ENCODE measurements around the gene VPS37C. TPM values are rescaled to one million over a fixed set of nuclear protein-coding genes. Genes with fewer than 3 reads are reported as not detected.

Gene VPS37C
- total RNA-seq, 1 donor from 2014 or later: 27.8 TPM

DNA sequence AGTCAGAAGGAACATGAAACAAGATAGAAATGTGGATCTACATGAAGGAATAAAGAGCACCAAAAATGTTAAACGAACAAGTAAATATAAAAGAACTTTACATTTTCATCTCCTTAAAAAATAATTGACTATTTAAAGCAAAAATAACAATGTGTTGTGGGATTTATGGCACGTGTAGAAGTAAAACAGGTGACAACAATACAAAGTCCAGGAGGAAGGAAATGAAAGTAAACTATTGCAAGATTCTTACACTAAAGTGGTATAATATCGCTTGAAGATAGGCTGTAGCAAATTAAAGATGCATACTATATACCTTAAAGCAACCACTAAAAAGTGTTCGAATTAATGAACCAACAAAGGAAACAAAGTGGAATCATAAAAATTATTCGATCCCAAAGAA is 5.5 kb downstream of the VPS37C start:
- DNase-seq (ENCODE audit: extremely low read depth, low read depth, low spot score): no peak

DNA sequence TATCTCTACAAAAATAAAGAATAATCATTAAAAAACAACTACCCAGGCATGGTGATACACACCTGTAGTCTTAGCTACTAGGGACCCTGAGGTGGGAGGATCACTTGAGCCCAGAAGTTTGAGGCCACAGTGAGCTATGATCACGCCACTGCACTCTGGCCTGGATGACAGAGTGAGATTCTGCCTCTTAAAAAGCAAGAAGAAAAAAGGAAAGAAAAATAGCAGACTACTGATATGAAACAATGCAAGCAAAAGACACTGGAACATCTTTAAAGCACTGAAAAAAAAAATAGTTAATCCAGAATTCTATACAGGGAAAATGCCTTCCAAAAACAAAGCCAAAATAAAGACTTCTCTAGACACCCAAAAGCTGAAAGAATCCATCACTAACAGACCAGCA is 5.9 kb downstream of the VPS37C start:
- no peak for DNase-seq (ENCODE audit: extremely low read depth, low read depth, low spot score)

DNA sequence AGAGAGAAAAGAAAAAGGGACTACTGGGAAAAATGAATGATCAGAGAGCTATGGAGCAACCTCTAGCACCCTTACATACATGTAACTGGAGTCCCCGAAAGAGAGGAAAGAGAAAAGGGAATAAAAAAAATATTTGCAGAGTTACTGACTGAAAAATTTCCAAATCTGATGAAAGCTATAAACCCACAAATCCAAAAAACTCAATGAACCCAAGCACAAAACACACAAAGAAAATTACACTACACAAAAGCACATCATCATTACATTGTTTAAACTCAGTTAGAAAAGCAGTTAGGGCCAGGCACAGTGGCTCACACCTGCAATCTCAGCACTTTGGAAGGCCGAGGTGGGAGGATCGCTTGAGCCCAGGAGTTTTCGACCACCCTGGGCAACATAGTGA is 6.7 kb downstream of the VPS37C start:
- no peak for DNase-seq (ENCODE audit: extremely low read depth, low read depth, low spot score)

DNA sequence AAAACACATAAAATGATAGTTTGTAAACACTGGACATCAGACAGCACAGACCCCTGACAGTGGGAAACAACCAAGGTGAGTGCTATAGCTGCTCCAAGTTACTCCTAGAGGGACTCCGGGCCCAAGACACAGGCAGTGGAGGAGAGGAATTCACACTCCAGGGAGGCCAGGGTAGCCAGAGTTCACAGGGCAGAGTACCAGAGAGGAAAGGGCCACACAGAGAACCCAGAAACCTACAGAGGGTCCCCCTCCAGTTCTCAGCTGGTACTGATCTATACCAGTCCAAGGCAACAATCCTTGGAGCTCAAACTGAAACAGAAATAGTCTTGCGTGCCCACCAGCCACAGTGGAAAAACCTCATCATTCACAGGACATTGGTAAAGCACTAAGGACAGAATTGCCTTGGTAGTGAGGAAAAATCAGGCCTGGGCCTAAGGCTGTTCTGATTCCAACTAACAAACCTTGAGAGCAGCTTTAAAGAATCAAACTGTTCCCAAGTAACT is 7.6 kb downstream of the VPS37C start:
- no peak for DNase-seq (ENCODE audit: extremely low read depth, low read depth, low spot score)

DNA sequence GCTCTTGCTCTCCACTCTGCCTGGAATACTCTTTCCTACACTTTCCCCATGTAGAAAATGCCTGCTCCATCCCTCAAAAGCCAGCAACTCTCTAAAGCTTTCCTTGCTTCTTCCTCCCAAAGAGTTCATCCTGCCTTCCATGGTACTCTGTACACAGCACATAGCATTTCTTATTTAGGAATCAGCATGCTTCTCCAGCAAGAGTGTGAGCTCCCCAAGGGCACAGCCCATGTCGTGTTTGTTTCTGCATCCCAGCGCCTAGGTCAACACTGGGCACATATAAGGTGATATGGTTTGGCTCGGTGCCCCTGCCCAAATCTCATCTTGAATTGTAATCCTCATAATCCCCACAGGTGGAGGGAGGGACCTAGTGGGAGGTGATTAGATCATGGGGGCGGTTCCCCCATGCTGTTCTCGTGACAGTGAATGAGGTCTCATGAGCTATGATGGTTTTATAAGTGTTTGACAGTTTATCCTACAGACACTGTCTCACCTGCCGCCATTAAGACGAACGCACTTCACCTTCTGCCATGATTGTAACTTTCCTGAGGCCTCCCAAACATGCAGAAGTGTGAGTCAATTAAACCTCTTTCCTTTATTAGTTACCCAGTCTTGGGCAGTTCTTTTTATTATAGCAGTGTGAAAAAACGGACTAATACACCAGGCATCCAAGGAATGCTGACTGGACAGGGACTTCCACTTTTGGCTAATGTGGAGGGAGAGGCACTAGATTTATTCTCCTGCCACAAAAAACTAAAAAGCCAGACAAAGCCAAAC is 8.2 kb downstream of the VPS37C start:
- DNase-seq (ENCODE audit: extremely low read depth, low read depth, low spot score): no peak

DNA sequence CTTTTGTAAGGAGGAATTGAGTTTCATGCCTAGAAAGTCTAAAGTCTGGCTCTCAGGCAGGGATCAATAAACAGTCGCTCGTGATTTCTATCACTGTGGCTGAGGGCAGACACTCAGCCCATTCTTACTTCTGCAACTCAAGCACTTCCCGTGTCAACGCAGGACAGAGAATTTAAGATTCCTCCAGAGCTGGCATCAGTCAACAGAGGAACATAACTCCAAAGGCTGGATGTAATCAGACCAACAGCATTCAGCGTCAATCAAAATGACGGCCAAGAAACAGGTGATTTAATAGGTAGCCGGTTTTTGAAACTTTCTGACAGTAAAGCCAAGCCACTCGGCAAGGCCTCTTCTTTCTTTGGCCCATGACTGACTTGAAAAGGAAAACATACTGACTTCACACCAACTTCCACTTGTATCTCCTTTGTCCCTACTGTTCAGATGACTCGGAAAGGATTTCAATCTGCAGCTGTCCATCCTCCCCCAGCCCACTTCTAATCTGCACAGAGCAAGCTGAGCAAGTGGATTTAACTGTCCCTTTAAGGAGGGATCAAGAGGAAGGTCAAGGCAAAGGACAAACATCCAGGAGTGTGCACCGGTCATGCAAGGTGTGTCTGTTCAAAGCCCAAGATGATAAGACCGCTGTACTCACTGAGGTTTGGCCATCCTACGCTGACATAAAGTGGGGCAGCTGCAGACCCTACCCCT is 9.5 kb downstream of the VPS37C start:
- DNase-seq (ENCODE audit: extremely low read depth, low read depth, low spot score): no peak

DNA sequence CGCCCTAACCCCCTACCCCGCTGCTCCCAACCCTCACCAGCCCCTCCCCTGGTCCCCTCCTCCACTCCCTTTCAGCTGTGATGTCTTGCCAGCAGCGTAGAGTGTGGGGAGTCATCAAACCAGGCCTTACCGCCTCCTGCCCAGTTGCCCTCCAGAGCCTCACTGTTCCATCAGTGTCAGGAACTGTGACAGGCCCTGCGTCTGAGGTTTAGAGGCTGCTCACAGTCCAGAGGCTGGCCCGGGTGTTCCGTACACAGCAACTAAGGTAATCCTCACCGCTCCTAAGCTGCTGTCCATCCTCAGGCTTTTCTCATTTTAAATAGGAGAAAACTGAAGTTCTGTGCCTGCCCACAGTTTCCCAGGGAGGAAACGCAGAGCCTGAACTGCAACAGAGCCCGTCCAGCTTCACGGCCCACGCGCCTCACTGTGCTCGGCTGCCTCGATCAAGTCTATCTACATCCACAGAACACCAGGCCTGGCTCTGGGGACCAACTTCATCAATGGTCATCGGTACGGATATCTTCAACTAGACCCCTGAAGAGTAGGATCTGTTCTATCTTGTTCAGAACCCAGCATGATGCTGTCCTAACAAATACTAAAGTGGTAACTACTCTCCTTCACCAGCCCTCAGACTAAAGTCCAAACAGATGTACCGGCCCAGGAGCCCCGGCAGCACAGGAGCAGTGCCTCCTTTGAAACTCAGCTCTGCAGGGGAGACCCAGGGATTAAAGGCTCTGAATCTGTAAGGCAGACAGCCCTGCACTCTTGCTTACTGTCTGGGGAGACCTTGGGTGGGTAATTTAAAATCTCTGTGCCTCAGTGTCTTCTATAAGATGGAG is 10.3 kb downstream of the VPS37C start:
- no peak for DNase-seq (ENCODE audit: extremely low read depth, low read depth, low spot score)

DNA sequence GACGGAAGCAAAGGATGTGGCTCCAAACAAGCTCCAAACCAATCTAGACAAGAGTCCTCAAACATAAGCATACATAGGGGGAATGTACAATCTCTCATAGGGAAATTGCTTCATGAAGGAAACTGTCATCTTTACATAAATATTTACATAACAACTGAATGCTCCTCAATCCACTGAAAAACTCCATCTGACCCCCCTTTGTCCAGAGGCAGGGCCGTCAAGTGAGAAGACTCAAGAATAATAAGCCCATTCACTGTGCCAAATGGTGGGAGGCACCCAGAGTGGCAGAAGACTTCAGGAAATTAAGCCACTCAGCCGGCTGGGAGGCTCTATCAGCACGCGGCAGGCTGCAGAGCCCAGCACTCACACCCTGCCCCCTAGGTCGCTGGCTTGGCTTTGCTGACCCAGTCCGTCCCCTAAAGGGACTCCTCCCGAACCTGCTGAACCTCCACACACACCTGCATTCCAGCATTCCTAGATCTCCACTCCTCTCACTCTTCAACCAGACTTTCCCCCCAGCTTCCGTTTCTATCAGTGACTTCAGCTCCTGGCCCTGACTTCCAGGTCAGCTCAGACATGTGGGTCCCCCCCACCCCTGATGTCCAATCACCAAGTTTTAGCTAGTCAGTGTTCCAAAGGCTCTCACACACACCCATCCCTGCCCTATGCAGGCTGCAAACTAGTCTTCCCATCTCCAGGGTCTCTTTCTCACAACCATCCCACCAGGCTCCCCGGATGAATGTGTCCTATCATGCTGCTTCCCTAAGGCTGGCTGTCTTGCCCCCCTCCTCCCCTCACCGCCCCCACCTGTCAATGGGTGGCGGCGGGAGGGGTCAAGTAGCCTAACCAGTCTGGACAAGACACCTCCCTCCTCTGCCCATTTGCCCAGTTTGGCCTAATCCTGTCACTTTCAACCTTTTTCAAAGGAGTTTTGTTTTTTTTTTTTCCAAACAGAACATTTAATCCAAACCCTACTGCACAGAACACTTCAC is 11.3 kb downstream of the VPS37C start:
- no peak for DNase-seq (ENCODE audit: extremely low read depth, low read depth, low spot score)

DNA sequence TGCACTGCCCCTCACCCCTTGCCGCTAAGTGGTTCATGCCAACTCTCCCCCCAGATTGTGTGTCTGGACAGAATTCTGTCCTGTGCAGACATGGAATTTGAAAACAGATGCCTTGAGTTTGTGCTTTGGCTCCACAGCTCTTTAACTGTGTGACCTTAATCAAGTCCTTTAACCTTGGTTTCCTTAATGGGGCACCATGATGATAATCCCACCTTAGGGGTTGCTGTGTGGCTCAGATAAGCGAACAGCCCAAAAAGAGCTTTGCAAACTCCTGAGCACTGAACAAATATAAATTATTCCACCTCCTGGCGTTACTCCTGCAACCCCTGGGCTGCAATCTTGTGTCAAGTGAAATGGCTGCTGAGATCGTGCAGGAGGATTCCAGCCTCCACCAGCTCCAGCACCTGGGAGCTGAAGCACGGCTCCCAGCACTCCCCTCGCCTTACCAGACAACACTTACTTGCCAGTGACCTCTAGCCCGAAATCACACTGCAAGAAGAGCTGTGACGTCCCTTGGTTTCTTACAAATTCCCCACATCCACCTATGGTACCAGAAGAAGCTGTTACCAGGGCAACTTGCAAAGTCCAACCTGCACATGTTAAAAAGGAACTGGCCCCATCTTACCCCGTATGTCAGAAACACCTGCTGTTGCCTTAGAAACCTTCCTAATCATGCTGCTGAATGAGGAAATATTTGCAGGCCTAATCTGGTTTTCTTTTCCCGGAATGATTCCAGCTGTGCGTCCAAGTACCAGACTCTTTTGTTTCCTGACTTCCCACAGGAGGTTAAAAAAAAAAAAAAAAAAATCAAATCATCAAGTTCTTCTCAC is 13.2 kb downstream of the VPS37C start:
- DNase-seq (ENCODE audit: extremely low read depth, low read depth, low spot score): no peak

DNA sequence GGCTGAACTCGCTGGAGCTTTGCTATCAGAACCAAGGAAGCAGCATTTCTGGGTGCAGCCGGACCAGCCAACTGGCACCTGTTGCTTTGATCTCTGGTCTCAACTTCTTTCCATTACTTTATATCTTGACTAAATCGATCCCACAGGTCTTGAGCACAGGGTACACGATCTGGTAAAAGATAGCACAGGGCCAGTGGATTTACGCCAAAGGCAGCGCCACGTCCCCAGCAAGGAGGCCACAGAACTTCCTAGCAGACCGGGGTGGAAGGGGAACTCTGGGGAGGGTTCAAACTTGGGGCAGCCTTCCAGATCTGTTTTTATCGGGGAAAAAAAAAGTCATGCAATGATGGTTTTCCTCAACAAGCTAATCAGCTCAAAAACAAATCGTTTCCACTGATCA is 14.0 kb downstream of the VPS37C start:
- DNase-seq (ENCODE audit: extremely low read depth, low read depth, low spot score): no peak

DNA sequence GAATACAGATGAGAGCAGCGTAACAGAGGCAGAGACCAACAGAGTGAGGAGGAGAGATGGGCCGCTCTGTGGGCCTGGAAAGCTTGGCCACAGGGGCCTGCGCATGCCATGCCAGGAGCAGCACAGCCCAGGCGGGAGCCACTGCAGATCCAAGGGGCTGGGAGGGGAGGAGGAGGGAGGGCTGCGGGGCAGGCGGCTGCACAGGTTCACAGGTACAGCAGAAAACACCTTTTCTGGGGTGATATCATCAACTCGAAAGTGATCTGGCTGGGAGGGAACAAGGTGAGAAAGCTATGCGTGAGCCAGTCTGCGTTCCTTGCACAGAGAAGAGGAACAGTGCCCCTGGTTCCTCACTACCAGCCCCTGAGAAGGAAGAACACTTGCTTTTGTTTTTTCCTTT is 14.8 kb downstream of the VPS37C start:
- DNase-seq (ENCODE audit: extremely low read depth, low read depth, low spot score): no peak

DNA sequence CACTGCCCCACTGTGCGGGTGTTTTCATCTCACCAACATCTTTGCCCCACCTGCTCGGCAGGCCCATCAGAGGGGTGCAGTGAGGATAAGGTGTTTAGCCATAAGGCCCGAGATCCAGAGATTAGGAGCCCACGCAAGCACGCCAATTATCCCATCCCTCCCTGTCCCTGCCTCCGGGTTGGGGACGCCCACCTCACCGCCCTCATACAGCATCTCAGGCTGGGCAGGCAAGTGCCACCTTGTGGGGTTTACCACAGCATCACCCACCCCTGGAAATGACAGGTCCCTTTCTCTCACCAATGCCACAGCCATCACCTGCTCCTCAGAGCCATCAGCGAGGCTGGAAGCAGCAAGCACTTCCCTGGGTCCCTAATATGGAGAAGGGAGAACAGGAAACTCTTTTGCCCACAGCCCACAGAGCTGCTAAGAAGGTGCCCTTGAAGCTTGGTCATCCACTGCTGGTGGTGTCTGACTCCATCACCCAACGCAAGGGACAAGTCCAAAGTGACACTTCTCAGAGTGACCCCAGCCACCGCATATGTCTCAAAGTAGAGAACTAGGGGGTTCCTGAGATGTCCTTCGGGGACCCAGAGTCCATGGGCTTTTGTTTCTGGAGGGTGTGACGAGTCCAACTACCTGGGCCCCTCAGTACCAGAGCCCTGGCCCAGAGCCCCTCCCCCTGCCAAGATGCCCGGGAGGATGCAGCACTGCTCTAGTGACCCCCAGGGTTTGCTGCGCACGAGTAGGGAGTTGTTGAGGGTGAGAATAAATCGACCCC is 15.8 kb downstream of the VPS37C start:
- DNase-seq (ENCODE audit: extremely low read depth, low read depth, low spot score): no peak

DNA sequence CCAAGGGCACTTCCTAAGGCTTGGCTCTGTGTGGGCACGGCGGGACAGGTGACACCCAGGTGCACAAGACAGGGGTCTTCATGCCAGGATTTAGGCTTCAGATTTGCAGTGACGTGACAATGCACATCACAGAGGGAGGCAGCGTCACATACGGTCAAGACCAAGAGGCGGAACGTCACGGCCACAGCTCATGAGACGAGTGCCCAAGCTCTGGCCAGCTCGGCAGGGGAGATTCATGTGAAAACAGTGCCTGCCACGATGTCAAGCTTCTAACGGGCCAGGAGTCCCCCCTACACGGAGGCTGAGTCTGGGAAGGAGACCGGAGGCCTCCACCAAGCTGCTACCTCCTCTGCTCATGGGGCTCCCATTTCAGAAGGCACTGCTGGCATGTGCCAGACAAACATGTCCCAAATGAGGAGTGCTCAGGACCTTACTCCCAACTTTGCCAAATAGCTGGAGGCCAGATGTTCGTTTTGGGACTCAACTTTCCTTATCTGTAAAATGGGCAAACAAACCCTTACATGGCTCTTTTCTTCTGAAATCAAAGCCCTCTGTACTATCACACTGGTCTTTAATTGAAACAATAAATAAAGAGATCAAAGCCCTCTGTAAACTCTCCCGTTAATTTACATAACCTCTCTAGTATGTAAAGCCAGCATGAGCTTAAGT is 16.6 kb downstream of the VPS37C start:
- DNase-seq (ENCODE audit: extremely low read depth, low read depth, low spot score): no peak

DNA sequence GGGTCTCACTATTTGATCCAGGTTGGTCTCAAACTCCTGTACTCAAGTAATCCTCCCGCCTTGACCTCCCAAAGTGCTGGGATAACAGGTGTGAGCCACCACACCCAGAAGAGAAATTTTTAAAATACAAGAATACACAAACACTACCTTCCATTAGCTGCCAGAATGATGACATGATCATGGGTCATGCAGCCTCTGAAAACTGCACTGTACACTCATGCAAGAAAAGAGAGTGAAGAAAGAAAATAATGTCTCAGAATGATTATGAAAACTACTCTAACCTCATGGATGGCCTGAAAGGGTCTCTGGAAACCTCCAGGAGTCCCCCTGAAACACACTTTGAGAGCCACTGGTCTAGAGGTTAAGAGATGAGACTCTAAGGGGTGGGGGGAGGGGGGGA is 18.8 kb downstream of the VPS37C start:
- DNase-seq (ENCODE audit: extremely low read depth, low read depth, low spot score): no peak

DNA sequence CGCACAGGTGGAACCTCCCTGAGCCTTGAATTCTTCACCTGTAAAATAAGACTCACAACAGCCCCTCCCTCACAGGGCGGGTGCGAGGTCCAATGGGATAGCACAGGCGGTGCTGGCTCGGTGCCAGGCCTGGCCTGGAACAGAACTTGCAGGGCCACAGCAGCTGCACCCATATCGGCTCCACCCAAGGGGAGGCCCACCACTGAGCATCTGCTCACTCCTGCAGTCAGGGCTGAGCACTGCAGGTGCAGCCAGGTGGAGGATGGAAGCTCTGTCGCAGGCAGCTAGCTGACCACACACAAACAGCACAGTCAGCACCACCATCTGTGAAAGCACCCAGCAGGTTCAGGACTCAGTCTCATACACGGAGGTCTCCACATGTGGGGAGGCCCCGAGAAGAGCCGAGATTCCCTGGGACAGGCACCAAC is 19.6 kb downstream of the VPS37C start:
- DNase-seq (ENCODE audit: extremely low read depth, low read depth, low spot score): no peak

DNA sequence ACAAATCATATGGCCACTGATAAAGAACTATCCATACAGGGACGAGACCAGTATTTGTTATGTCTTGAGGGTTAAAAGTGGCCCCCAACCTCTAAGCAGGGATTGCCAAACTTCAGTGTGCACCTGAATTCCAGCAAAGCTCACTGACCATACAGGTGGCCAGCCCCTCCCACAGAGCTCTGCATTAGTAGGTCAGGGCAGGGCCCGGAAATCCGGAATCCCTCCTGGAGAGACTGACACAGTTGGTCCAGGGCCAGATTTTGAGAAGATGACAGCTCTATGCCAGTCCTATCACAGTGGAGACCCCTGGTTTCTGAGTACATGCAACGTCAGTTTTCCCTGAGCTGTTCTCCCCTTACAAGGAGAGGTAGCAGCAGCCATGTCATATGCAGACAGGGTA is 20.8 kb downstream of the VPS37C start:
- DNase-seq (ENCODE audit: extremely low read depth, low read depth, low spot score): no peak

DNA sequence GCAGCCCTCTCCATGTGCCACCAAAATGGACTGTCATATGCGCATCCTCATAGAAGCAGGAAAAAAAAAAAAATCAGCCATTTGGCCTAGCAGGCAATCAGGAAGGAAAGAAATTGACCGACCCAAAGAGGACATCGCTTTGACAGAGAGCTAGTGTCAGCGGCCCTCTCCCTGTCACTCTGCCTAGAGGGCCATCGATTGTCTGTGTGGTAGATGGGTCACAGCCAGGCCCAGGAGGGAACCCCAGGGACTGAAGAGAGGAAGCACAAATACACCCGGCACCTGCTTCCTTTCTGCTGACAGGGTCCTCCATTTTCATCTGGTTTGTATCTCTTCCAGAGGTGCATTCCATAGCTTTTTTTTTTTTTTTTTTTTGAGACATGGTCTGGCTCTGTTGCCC is 21.8 kb downstream of the VPS37C start:
- DNase-seq (ENCODE audit: extremely low read depth, low read depth, low spot score): no peak

DNA sequence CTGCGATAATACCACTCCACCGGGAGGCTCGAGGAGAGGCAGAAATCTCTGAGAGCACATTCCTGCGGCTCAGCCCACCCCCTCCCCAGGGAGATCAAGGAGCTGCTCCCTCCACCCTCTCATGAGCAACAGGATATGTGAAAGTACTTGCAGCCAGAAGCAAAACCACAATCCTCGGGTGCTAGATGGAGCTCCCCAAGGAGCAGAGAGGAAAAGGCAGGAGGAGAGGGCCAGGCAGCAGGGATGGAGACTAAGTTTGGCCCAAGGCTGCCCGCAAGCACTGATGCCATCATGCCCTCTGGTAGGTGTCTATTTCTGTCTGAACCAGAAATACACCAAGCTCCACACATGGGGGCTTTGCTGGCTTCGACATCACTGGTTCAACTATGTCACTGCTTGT is 22.3 kb downstream of the VPS37C start:
- DNase-seq (ENCODE audit: extremely low read depth, low read depth, low spot score): no peak
